ENCODE measurements around the gene STOML1.

DNA sequence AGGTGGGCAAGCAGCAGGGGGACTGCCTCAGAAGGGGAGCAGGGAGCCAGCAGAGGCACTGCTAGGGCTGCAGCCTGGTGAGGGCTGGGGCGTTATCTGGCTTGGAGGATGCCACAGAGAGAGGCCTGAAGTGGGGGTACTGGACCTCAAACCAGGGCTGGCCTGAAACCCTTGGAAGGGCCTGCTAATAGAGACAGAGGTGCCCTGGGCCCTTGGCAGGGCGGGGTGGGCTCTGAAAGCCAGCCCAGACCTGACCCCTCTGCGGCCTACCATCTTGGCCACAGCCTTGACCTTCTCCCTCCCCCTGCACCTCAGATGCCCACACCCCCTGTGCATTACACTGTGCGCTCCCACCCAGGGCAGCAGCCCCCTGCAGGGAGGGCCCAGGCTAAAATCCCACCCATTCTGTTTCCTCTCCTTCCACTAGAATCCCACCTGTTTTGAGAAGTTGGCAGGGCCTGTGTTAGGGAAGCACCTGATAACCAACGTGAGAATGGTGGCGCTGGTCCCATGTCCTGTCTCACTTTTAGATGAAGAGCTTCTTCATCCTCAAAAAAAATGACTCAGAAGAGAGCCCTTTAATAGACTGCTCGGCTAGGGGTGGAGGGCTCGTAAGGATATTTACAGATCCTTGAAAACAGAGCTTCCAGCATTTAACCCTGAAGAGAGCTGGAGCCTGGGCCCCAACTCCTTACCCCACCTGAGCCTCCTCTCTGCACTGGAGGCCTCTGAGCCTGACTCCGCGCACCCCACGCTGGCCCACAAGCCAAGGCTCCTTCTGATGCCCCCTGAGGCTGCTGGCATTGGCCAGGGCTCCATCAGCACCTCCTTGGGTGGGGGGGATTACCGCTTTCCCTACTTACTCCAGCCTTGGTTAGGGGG, 36.0 kb downstream of the STOML1 start:
- TF ChIP-seq, protein P1, sequence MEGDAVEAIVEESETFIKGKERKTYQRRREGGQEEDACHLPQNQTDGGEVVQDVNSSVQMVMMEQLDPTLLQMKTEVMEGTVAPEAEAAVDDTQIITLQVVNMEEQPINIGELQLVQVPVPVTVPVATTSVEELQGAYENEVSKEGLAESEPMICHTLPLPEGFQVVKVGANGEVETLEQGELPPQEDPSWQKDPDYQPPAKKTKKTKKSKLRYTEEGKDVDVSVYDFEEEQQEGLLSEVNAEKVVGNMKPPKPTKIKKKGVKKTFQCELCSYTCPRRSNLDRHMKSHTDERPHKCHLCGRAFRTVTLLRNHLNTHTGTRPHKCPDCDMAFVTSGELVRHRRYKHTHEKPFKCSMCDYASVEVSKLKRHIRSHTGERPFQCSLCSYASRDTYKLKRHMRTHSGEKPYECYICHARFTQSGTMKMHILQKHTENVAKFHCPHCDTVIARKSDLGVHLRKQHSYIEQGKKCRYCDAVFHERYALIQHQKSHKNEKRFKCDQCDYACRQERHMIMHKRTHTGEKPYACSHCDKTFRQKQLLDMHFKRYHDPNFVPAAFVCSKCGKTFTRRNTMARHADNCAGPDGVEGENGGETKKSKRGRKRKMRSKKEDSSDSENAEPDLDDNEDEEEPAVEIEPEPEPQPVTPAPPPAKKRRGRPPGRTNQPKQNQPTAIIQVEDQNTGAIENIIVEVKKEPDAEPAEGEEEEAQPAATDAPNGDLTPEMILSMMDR (IDR thresholded peaks at IDR 0.05 in 4 of 5, conservative IDR thresholded peaks at IDR 0.05 in 1 of 5) = no peak
- TF ChIP-seq POLR2A (IDR thresholded peaks at IDR 0.05) = no peak

All from gastrocnemius medialis (tissue), 4 donors.